Measurements from ENCODE around the gene PDE11A. TPM values are rescaled to one million over a fixed set of nuclear protein-coding genes. Genes with fewer than 3 reads are reported as not detected.

The PDE11A gene
- total RNA-seq, 8 experiments from 2014 or later = 0.31 to 6.9 (median 3.9) TPM

- Histone ChIP-seq H3K4me3 (no peak overlapping the region), H3K4me1 (replicated peaks in 1 of 2) (peaks cover 43 to 83% of the 10 kb centered on the region in 2 donors), H3K27ac (peak overlapping the region; percentile 81 to 90)
- ATAC-seq (replicated peaks in 6 of 8) = no peak
- WGBS, 10 experiments = 60 to 100% (median 76%) methylated on average over 1 to 3 of the region's 3 CpGs; no CpG with 5 or more reads in 3 of the 10 experiments
- in situ Hi-C loops (cut with MboI; ENCODE audit: low pct_unique_long_range_greater_than_20kb in 2 of 9, low sequenced_read_pairs in 9 of 9, unreplicated experiment in 9 of 9) = no loop called here
These were observed 395.9 kb downstream of the PDE11A start for GRCh38 chr2:177676636-177677035.

- in situ Hi-C loops (cut with MboI; ENCODE audit: low pct_unique_long_range_greater_than_20kb in 2 of 9, low sequenced_read_pairs in 9 of 9, unreplicated experiment in 9 of 9) = no loop called here
- WGBS, 10 experiments = 0 to 82% (median 51%) methylated on average over 1 of the region's 1 CpG; no CpG with 5 or more reads in 4 of the 10 experiments
- peak overlapping the region in 1 of 5 donors; percentile 4 for H3K4me3 ChIP-seq
These were observed 396.8 kb downstream of the PDE11A start for GRCh38 chr2:177675825-177676224.

GRCh38 chr2:177675350-177675821 is 397.2 kb downstream of the PDE11A start:
- peak overlapping the region in 2 of 5 donors; percentile 1 to 4 for H3K4me3 ChIP-seq
- WGBS, 10 experiments = 0 to 19% (median 5%) methylated on average over 1 to 6 of the region's 6 CpGs; no CpG with 5 or more reads in 1 of the 10 experiments
- H3K4me1 ChIP-seq (replicated peaks in 1 of 2) = peaks cover 55 to 85% of the 10 kb centered on the region in 2 donors
- H3K27ac ChIP-seq = peak overlapping the region; percentile 81 to 90
- peak in 6 of 8 experiments; percentile 37 to 93 (median 86) for ATAC-seq (replicated peaks in 6 of 8)
- in situ Hi-C loops (cut with MboI; ENCODE audit: low pct_unique_long_range_greater_than_20kb in 2 of 9, low sequenced_read_pairs in 9 of 9, unreplicated experiment in 9 of 9) = no loop called here

More at GRCh38 chr2:177675825-177676224, 396.8 kb downstream of the PDE11A start:
- peak in 5 of 8 experiments; percentile 30 to 65 (median 51) for ATAC-seq (replicated peaks in 6 of 8)
- H3K27ac ChIP-seq = peak overlapping the region; percentile 81 to 90
- peaks cover 51 to 85% of the 10 kb centered on the region in 2 donors for H3K4me1 ChIP-seq (replicated peaks in 1 of 2)

- Histone ChIP-seq H3K27ac (no peak overlapping the region), H3K4me1 (replicated peaks in 1 of 2) (peaks cover 55 to 85% of the 10 kb centered on the region in 2 donors), H3K4me3 (no peak overlapping the region)
- 40 to 100% (median 82%) methylated on average over 1 to 9 of the region's 9 CpGs for WGBS, 10 experiments
- in situ Hi-C loops (cut with MboI; ENCODE audit: low pct_unique_long_range_greater_than_20kb in 2 of 9, low sequenced_read_pairs in 9 of 9, unreplicated experiment in 9 of 9) = no loop called here
- no peak for ATAC-seq (replicated peaks in 6 of 8)
These were observed 398.7 kb downstream of the PDE11A start for GRCh38 chr2:177673602-177674595.

GRCh38 chr2:177671662-177672061 is 400.9 kb downstream of the PDE11A start:
- in situ Hi-C loops (cut with MboI; ENCODE audit: low pct_unique_long_range_greater_than_20kb in 2 of 9, low sequenced_read_pairs in 9 of 9, unreplicated experiment in 9 of 9) = no loop called here
- Histone ChIP-seq H3K4me1 (replicated peaks in 1 of 2) (peaks cover 47 to 64% of the 10 kb centered on the region in 2 donors), H3K4me3 (no peak overlapping the region), H3K27ac (peak overlapping the region in 1 of 2 donors; percentile 20)
- 0 to 90% (median 37%) methylated on average over 2 to 4 of the region's 4 CpGs for WGBS, 10 experiments
- no peak for ATAC-seq (replicated peaks in 6 of 8)

GRCh38 chr2:177670791-177671535 is 401.6 kb downstream of the PDE11A start:
- Histone ChIP-seq H3K4me1 (replicated peaks in 1 of 2) (peaks cover 40 to 57% of the 10 kb centered on the region in 2 donors), H3K4me3 (no peak overlapping the region), H3K27ac (peak overlapping the region; percentile 1 to 20)
- ATAC-seq (replicated peaks in 6 of 8) = peak; percentile 15 to 82 (median 32)
- in situ Hi-C loops (cut with MboI; ENCODE audit: low pct_unique_long_range_greater_than_20kb in 2 of 9, low sequenced_read_pairs in 9 of 9, unreplicated experiment in 9 of 9) = no loop called here
- 0 to 30% (median 7%) methylated on average over 1 to 2 of the region's 2 CpGs for WGBS, 10 experiments

- H3K4me1 ChIP-seq (replicated peaks in 1 of 2) = peaks cover 29 to 45% of the 10 kb centered on the region in 2 donors
- H3K27ac ChIP-seq = no peak overlapping the region
- in situ Hi-C loops (cut with MboI; ENCODE audit: low pct_unique_long_range_greater_than_20kb in 2 of 9, low sequenced_read_pairs in 9 of 9, unreplicated experiment in 9 of 9) = no loop called here
- 40 to 100% (median 70%) methylated on average over 1 to 3 of the region's 3 CpGs; no CpG with 5 or more reads in 1 of the 10 experiments for WGBS, 10 experiments
- ATAC-seq (replicated peaks in 6 of 8) = peak in 7 of 8 experiments; percentile 40 to 82 (median 74)
- H3K4me3 ChIP-seq = no peak overlapping the region
These were observed 402.8 kb downstream of the PDE11A start for GRCh38 chr2:177669625-177670330.

- H3K4me3 ChIP-seq = no peak overlapping the region
- no peak for ATAC-seq (replicated peaks in 6 of 8)
- in situ Hi-C loops (cut with MboI; ENCODE audit: low pct_unique_long_range_greater_than_20kb in 2 of 9, low sequenced_read_pairs in 9 of 9, unreplicated experiment in 9 of 9) = no loop called here
- WGBS, 10 experiments = 40 to 100% (median 83%) methylated on average over 1 to 5 of the region's 5 CpGs
- H3K27ac ChIP-seq = no peak overlapping the region
- H3K4me1 ChIP-seq (replicated peaks in 1 of 2) = peaks cover 27 to 41% of the 10 kb centered on the region in 2 donors
These were observed 403.4 kb downstream of the PDE11A start for GRCh38 chr2:177669201-177669600.

GRCh38 chr2:177668617-177669016 is 404.0 kb downstream of the PDE11A start:
- no peak for ATAC-seq (replicated peaks in 6 of 8)
- in situ Hi-C loops (cut with MboI; ENCODE audit: low pct_unique_long_range_greater_than_20kb in 2 of 9, low sequenced_read_pairs in 9 of 9, unreplicated experiment in 9 of 9) = no loop called here
- Histone ChIP-seq H3K27ac (no peak overlapping the region), H3K4me1 (replicated peaks in 1 of 2) (peaks cover 21 to 37% of the 10 kb centered on the region in 2 donors), H3K4me3 (no peak overlapping the region)
- WGBS, 10 experiments = 58 to 97% (median 85%) methylated on average over 1 to 3 of the region's 3 CpGs; no CpG with 5 or more reads in 1 of the 10 experiments

- Histone ChIP-seq H3K27ac (no peak overlapping the region), H3K4me3 (no peak overlapping the region), H3K4me1 (replicated peaks in 1 of 2) (peaks cover 19 to 36% of the 10 kb centered on the region in 2 donors)
- ATAC-seq (replicated peaks in 6 of 8) = no peak
- WGBS, 10 experiments = 0 to 83% (median 0%) methylated on average over 1 of the region's 1 CpG; no CpG with 5 or more reads in 7 of the 10 experiments
- in situ Hi-C loops (cut with MboI; ENCODE audit: low pct_unique_long_range_greater_than_20kb in 2 of 9, low sequenced_read_pairs in 9 of 9, unreplicated experiment in 9 of 9) = no loop called here
These were observed 405.0 kb downstream of the PDE11A start for GRCh38 chr2:177667626-177668025.

- no peak overlapping the region for H3K27ac ChIP-seq
- peaks cover 16 to 30% of the 10 kb centered on the region in 2 donors for H3K4me1 ChIP-seq (replicated peaks in 1 of 2)
- in situ Hi-C loops (cut with MboI; ENCODE audit: low pct_unique_long_range_greater_than_20kb in 2 of 9, low sequenced_read_pairs in 9 of 9, unreplicated experiment in 9 of 9) = no loop called here
- no peak overlapping the region for H3K4me3 ChIP-seq
- peak in 2 of 8 experiments; percentile 70 to 76 for ATAC-seq (replicated peaks in 6 of 8)
These were observed 406.2 kb downstream of the PDE11A start for GRCh38 chr2:177666408-177666807.

- no peak overlapping the region for H3K27ac ChIP-seq
- peaks cover 11 to 28% of the 10 kb centered on the region in 2 donors for H3K4me1 ChIP-seq (replicated peaks in 1 of 2)
- in situ Hi-C loops (cut with MboI; ENCODE audit: low pct_unique_long_range_greater_than_20kb in 2 of 9, low sequenced_read_pairs in 9 of 9, unreplicated experiment in 9 of 9) = no loop called here
- H3K4me3 ChIP-seq = no peak overlapping the region
- no peak for ATAC-seq (replicated peaks in 6 of 8)
- 38 to 67% (median 48%) methylated on average over 2 of the region's 2 CpGs; no CpG with 5 or more reads in 1 of the 10 experiments for WGBS, 10 experiments
These were observed 406.6 kb downstream of the PDE11A start for GRCh38 chr2:177665948-177666347.

Measured in motor neuron (in vitro differentiated cells).